Measurements from ENCODE around the gene TREM1.

- no peak for TF ChIP-seq POLR2A (IDR thresholded peaks at IDR 0.05; ENCODE audit: extremely low read depth, insufficient read length)
- TF ChIP-seq CTCF (IDR thresholded peaks at IDR 0.05; ENCODE audit: low read depth, low read length) = no peak
- no peak for TF ChIP-seq MAX (IDR thresholded peaks at IDR 0.05; ENCODE audit: low read depth, low read length)
These were observed 16.8 kb downstream of the TREM1 start for GRCh38 chr6:41269716-41270115.
